ENCODE data around the gene MAB21L4. TPM values are rescaled to one million over a fixed set of nuclear protein-coding genes. Genes with fewer than 3 reads are reported as not detected.

MAB21L4 gene
- total and polyA plus RNA-seq, 2 of the 8 experiments (the other 6 are each of a cell fraction or from before 2014, with no cell fraction given), result 0.11 TPM; not detected in 1

- H3K14ac ChIP-seq (ENCODE audit: insufficient read length), result no peak overlapping the region
- H3K4me2 ChIP-seq (ENCODE audit: insufficient read depth in 1 of 2, low read depth in 2 of 2, low read length in 2 of 2), result no peak overlapping the region
- H3K56ac ChIP-seq (replicated peaks; ENCODE audit: insufficient read length, low read depth, low read length), result no peak overlapping the region
- H4K91ac ChIP-seq (replicated peaks; ENCODE audit: insufficient read length, low read length), result no peak overlapping the region
- FAIRE-seq (no peak), DNase-seq (ENCODE audit: low read depth in 1 of 2, low spot score in 2 of 2) (no peak)
- H3K36me3 ChIP-seq (ENCODE audit: control insufficient read depth in 2 of 4, insufficient read depth in 4 of 4, low read length in 3 of 4), result no peaks in the 10 kb centered on the region
- no peak overlapping the region for H3K9ac ChIP-seq (replicated peaks in 1 of 4; ENCODE audit: extremely low read depth in 1 of 4, low read depth in 3 of 4, low read length in 3 of 4)
- no peak overlapping the region for H3K4me3 ChIP-seq (ENCODE audit: extremely low read depth in 1 of 4, insufficient read depth in 2 of 4, low read depth in 3 of 4, low read length in 4 of 4)
- no peaks in the 10 kb centered on the region for H3K79me2 ChIP-seq (ENCODE audit: control insufficient read depth in 1 of 2, insufficient read depth in 2 of 2, low read length in 2 of 2)
- no peaks in the 10 kb centered on the region for H3K27me3 ChIP-seq (replicated peaks in 1 of 4; ENCODE audit: control insufficient read depth in 3 of 4, extremely low read depth in 1 of 4, insufficient read depth in 3 of 4, low read length in 3 of 4)
- no peak overlapping the region for H2BK5ac ChIP-seq (ENCODE audit: low read depth, low read length)
- H2BK20ac ChIP-seq (ENCODE audit: low read length), result no peak overlapping the region
- no peak overlapping the region for H2AK5ac ChIP-seq (ENCODE audit: low read depth, low read length)
- ChIA-PET POLR2A (ENCODE audit: partially characterized antibody) (no interaction called here), CTCF (ENCODE audit: partially characterized antibody) (interaction anchor here (0.7 to 4.3 kb wide), 5 partner anchors 10 to 225 kb away, joined by 3 to 16 read pairs (median 3); no protein-coding TSS in a partner anchor)
- no peak overlapping the region for H4K8ac ChIP-seq (ENCODE audit: extremely low read depth, insufficient read depth, low read length)
- no peak overlapping the region for H2BK15ac ChIP-seq (ENCODE audit: low read length)
- no peaks in the 10 kb centered on the region for H4K20me1 ChIP-seq (replicated peaks in 1 of 2; ENCODE audit: control insufficient read depth in 1 of 2, insufficient read depth in 2 of 2, low read length in 2 of 2)
- H3K18ac ChIP-seq (ENCODE audit: extremely low read depth, low read length), result no peak overlapping the region
- H4K5ac ChIP-seq (ENCODE audit: insufficient read length, low read depth, low read length), result no peak overlapping the region
- H3K9me3 ChIP-seq (ENCODE audit: insufficient read depth in 2 of 2, low read depth in 1 of 2, low read length in 1 of 2), result peaks cover 0 to 5% of the 10 kb centered on the region in 2 experiments; a peak in 1 of 4 replicates
- H3K23me2 ChIP-seq (ENCODE audit: low read depth, low read length), result no peaks in the 10 kb centered on the region
- H2BK12ac ChIP-seq (ENCODE audit: low read depth, low read length), result no peak overlapping the region
- no peak overlapping the region for H2BK120ac ChIP-seq (replicated peaks; ENCODE audit: low read depth, low read length)
- no peak overlapping the region for H2AFZ ChIP-seq (ENCODE audit: low read length)
- H3K79me1 ChIP-seq (ENCODE audit: low read depth, low read length), result no peaks in the 10 kb centered on the region
- 85% methylated on average over 9 of the region's 9 CpGs; no CpG with 5 or more reads in 1 of the 2 experiments for WGBS, 2 experiments (ENCODE audit: extremely low coverage in 1 of 2, insufficient coverage in 1 of 2, insufficient read length in 1 of 2, insufficient replicate concordance in 2 of 2, low coverage in 1 of 2, low lambda C conversion rate in 2 of 2, missing lambda C conversion rate in 1 of 2)
- no peaks in the 10 kb centered on the region for H3K4me1 ChIP-seq (replicated peaks in 1 of 4; ENCODE audit: control insufficient read depth in 3 of 4, insufficient read depth in 4 of 4, low read length in 3 of 4)
- H3K27ac ChIP-seq (ENCODE audit: low read depth, low read length), result no peak overlapping the region
- no peak overlapping the region for H3K23ac ChIP-seq (ENCODE audit: insufficient read length)
- H3K4ac ChIP-seq (replicated peaks; ENCODE audit: insufficient read length, low read depth, low read length), result no peak overlapping the region
- TF ChIP-seq SP4 (IDR thresholded peaks at IDR 0.05; ENCODE audit: low read length), result no peak
Measured at GRCh38 chr2:240936106-240936505, 40.1 kb upstream of the MAB21L4 start.

Data from H1 (cell line).